Midbrain (tissue), 1 donor: ENCODE data around the gene LRMDA.

Experiments
- DNase-seq: peaks from one replicate; lab custom pipeline; 2025; lab: John Stamatoyannopoulos, UW

Gene LRMDA

GRCh38 chr10:76172020-76172419 lies 740.6 kb downstream of the LRMDA start:
- no peak for DNase-seq

DNA sequence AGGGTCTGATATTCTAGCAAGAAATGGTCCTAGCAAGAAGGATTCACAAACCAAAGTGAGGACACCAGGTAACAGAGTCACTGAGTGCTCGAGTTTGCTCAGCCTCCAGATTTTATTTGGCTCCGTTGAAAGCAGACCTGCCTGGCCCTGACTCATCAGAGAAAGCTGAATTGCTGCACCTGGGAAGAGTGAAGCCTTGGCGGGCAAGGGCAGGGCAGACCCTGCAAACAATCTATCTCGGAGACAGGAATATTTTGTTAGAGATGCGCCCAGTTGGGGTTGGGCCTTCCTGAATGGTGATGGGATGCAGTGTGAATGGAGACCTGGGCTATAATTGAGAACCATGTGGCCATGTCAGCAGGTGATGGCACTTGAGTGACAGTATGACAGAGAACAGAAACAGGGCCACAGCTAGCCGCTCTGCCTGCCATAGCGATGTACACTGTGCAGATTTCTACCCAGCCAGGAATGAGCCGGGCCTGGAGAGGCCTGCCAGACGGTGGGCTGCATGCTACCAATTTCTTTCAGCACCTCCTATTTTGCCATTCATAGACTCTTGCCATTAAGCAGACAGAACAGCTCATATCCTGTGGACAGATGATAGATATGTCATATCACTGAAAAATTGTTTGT lies 744.2 kb downstream of the LRMDA start:
- DNase-seq = no peak

DNA sequence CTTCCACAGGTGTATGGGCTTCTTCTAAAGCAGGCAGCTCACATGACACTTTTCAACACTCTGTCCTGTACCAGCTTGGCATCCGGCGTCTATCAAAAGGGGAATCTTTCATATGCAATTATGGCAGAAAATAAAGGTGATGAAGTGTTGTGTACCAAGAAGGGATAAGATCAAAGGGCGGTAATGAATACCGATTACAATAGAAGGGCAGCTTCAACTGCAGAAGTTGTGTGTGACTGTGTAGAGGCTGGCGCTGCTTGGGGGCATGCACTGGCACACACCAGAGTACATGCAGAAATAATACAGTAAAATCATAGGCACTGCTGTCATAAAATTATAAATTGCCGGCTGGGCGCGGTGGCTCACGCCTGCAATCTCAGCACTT lies 744.7 kb downstream of the LRMDA start:
- DNase-seq = no peak

DNA sequence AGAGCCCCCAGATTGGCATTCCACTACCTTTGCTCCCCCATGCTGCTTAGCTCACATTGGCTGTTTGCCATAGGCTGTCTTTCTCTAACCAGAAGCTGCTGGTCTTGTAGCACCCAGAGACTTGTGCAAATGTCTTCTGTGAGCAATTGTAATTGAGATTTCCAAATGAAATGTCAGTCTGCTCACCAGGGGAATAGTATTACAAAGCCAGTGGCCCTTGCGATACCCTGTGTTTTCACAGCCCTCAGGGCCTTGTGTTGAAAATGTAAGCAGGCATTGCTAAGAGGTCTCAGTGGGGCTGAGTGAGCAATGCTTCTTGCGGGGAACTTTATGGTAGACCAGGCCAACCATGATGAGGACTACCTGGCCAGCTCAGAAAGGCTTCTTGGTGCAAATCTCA lies 746.5 kb downstream of the LRMDA start:
- DNase-seq = no peak

GRCh38 chr10:76178532-76179292 lies 747.3 kb downstream of the LRMDA start:
- no peak for DNase-seq

- DNase-seq = no peak
These were observed 748.4 kb downstream of the LRMDA start for GRCh38 chr10:76179806-76180205.

GRCh38 chr10:76184647-76185046 lies 753.2 kb downstream of the LRMDA start:
- DNase-seq = no peak

GRCh38 chr10:76185471-76186301 lies 754.3 kb downstream of the LRMDA start:
- no peak for DNase-seq

GRCh38 chr10:76188216-76188615 lies 756.8 kb downstream of the LRMDA start:
- DNase-seq = no peak

GRCh38 chr10:76190634-76191270 lies 759.3 kb downstream of the LRMDA start:
- DNase-seq = no peak

GRCh38 chr10:76191336-76191735 lies 759.9 kb downstream of the LRMDA start:
- DNase-seq = no peak

GRCh38 chr10:76192151-76192550 lies 760.7 kb downstream of the LRMDA start:
- no peak for DNase-seq

- no peak for DNase-seq
These were observed 761.4 kb downstream of the LRMDA start for GRCh38 chr10:76192694-76193320.

GRCh38 chr10:76195654-76196390 lies 764.4 kb downstream of the LRMDA start:
- no peak for DNase-seq

- DNase-seq = no peak
These were observed 765.9 kb downstream of the LRMDA start for GRCh38 chr10:76197293-76197692.

DNA sequence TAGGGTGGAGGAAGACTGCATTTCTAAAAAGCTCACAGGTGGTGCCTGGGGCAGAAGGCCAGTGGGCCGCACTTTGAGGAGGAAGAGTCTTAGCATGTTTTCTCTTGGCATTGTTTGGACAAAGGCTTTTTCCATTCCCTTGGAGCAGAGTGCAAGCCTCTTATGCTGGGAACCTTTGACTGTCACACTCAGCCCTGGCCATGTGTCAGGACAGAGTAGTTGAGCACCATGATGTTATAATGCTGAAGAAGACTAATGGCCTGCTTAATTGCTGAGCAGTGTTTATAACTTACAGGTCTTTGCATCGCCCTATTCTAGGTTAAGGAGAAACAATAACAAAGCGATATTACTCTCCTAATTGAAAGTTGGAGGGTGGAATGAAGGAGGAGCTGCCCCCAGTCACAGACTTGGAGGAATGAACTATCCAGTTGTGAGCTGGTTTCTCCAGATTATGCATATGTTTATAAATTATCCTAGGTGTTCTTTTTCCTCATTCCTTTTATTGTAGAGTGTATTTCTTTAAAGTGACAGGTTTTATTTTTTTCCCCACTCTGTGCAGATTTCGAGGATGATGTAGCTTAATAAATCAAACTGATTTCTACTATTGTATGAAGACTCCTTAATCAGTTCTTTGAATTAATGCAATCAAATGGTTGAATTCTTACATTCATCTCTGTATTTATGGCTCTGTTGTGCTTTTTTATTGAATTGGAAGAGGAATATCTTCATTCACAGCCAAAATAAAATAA lies 767.0 kb downstream of the LRMDA start:
- no peak for DNase-seq

DNA sequence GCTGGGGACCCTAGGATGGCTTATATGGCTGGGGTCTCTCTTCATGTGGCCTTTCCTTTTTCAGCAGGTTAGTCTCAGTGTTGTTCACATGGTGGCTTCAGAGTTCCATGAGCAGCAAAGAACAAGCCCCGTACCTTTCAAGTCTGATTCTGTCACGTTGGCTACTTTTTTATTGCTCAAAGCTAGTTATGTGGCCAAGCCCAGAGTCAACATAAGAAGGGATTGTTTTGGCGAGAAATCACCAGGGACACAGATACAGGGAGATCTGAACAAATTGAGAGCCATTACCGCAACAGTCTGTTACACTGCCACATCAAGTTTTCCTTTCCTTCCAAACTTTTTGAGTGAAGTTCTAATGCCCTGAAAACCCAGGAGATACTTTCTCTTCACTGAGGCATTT lies 770.5 kb downstream of the LRMDA start:
- no peak for DNase-seq

GRCh38 chr10:76202777-76203176 lies 771.4 kb downstream of the LRMDA start:
- no peak for DNase-seq

- DNase-seq = no peak
These were observed 773.9 kb downstream of the LRMDA start for GRCh38 chr10:76205361-76205760.

DNA sequence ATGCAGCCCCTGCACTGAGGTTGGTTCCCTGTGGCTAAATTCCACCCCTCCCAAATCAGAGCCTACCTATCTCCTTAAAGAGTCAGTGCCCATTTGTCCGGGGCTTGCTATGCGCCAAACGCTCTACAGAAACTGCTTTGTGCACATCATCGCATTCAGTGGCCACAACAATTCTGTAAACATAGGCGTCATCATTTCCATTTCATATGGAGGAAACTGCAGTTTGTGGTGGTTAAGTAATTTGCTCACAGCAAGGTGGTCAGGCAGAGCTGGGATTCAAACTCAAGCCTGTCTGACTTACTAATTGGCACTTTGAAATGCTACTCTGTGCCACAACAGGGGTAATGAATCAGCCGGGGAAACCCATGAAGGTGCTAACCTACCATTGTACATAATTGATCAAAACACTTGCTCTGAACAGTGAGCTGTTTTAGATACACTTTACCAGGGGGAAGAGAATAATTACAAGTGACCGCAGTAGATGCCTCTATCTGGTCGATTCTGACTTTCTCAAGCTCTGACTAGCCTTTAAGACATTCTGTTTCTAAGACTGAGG lies 775.5 kb downstream of the LRMDA start:
- no peak for DNase-seq
